NCI-H524 treated with DMSO at 0.1 percent for 48 hours (cell line): ENCODE data around the gene TRIO.

Experiments
- DNase-seq: peaks from one replicate; lab custom pipeline; 2025; lab: John Stamatoyannopoulos, UW

TRIO gene

DNA sequence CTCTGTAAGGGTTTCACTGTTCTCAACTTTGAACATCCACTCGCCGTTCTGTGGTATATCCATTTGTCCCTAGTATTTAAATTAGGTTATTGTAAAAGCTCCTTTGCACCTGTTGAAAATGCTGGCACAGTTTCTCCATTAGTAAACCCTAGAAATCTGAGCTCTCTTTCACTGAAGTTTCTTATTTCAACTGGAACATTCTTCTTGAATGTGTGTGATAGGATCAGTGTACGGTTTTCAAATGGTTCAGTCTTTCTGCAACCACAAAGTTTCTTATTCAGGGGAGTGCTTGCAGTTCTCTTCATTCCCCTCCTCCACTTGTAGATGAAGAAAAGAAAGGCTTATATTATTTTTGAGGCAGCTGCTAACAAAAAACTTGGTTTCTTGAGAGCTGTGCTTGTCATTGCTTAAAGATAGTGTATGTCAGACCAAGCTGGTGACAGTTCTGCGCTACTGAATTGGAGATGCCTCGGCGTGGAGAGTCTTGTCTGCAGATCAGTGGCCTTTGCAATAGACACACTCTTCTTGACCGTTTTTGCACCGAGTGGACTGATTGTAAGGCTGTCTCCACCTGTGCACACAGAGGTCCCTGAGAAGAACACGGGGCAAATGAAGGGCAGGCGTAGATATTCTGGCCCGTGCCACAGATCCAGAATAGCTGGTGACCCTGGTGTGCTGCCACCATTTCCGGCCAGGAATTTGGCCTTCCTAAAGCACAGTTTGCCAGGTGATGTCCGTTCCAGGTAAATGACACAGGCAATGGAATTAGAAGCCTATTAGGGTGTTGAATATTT lies 102.2 kb downstream of the TRIO start:
- DNase-seq: no peak

DNA sequence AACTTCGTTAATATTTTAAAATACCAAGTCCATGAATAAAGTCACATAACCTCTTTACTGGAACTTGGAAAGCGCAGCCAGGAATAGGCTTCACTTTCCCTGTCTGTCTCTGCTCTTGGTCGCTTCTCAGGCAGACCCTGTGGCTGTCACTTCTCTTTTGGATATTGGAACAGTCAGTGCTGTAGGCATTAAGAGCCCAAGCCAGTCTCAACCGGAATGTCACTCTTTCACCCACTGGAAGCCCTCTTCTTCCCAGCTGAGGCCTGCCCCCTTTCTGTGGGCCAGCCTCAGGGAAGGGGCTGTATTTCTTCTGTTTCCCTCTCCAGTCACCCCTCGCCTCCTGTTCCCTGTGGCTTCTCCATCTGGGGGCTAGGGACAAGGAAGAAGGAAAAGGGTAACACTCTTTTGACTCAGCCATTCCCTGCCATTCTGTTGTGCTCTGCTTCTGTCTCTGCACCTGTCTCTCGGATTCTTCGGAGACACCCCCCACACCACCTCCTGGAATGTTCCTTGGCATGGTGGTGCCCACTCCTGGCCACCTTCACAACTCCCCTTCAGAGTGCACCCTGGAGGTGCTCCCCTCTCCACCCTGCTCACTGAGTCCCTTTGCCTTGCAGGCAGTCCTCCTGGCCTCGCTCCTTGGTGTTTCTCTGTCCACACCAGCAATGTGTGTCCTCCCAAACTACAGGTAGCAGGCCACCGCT lies 103.4 kb downstream of the TRIO start:
- DNase-seq: no peak

DNA sequence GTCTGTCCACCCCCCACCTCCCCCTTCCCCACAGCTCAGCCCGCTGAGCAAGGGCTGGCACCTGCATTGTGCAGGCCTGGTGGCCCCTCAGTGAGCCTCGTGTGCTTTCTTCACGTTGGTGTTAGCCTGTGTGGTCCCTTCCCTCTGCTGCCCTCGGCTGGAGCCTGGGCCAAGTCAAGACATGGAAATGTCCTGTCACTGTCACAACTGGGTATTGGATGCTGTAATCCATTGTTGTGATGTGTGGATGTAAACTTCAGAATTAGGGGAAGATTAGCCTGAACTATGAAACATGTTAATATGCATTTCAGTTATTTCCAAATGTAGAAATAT lies 103.9 kb downstream of the TRIO start:
- no peak for DNase-seq

DNA sequence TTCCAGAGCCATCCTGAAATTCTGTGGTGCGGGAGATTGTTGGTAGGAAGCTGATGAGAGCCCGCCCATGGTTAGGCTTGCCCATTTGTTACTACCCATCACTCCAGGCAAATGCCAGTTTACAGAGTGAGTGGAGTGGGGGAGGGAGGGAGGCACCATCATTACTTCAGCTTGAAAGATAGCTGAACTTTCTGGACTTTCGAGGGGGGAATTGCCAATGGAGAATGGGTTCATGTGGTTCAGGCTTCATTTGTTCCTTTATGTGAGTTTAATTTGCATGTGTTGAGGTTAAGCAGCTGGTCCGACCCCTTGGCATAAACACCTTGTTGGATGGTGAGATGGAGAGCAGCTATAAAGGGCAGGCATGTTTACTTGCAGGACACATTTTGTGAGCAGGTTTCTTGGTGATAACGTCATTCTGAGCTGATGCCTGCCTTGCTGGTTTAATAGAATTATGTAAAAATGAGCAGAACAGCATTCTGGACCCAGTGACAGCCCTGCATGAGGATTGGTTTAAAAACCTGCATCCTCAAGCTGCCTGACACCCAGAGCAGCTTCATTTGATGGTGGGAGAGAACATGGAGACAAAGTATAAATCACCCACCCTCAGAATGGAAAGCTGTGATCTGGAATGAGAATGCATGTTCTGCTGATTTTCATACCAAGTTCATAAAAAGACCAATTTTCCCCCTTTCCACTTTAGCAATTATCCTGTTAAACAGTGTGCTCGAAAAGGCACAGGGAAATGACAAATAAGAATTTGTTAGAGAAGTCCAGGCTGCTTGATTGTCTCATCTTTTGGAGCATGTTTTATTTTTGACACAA lies 106.3 kb downstream of the TRIO start:
- DNase-seq: no peak

DNA sequence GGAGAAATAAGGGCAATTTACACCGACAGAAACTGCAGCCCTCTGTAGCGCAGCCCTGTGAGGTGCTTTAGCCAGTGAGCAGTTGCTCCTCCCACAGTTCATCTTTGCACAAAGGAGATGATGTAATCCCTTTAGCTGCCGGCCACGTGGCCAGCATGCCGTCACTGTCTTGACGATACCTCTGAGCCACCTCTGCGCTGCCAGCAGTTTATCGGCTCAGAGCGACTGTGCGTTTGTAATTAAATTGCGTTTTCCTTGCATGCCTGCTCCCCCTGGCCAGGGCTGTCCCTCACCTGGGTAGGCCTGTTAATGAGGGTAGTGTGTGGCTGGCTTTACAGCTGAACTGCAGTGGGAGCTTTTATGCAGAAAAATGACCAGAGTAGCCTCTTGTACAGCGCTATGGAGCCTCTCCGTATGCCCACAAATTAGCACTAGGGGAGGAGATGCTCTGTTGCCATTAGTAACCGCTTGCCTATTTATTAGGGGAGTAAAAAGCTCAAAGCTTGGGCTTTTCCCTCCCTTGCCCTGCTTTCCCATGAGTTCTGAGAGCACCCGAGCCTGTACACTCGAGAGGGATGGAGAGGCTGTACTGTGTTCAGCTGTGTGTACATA lies 107.0 kb downstream of the TRIO start:
- peak; percentile 60 for DNase-seq

DNA sequence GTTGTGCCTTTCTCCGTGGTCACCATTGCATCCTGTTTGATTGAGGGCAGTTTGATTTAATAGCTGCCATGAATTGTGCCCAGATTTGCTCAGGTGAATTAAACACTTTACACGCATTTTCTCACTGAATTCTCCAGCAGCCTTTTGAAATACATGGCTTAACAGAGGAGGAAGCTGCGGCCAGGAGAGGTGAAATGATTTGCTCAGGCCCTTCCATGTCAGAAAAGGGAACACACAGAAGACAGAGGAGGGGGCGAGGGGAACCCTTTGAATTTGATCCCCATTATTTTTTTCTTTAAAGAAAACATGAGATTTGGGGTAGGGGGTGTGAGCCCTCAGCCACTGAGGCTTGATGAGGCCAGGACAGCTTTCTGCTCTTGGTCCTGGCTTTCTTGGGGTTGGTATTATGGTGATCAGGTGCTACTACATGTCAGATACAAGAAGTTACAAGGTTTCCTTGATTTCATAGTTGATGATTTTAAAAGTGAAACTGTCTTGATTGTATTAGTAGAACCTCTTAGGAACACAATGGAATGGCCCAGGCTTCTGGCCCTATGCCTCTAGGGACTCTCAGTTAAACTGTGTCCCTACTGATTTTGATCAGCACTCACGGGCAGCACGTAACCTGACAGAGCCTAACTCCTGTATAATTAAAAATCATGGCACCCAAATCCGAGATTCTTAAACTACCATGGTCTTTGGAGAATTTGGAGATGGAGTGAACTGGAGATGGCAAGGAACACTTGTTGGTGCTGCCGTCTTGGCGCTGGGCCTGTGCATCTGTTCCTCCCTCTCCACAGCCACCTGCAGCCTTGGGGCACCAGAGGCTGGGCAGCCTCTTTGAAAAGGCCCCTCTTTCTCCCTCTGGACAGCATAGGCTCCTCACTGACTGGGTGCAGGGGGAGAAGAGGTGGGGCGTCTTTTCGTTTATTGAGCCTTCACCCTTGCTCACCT lies 107.9 kb downstream of the TRIO start:
- peak; percentile 55 for DNase-seq

DNA sequence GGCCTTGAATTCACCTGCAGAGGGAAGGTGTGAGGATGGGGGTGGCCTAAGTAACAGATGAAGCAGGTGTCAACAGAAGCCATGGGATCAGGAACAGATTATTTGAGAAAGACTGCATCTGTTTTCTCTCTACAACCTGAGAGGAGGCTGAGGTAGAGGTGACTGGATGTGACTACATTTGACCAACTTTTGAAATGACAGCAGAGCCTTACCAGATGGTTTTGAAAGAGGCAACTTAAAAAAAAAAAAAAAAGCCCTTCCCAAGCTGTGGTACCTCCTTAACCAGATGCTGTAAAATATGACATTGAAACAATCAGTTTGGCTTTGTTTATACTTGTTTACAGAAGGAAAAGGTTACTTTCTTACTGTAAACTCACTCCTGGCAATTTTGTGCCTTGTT lies 108.6 kb downstream of the TRIO start:
- peak; percentile 76 for DNase-seq

DNA sequence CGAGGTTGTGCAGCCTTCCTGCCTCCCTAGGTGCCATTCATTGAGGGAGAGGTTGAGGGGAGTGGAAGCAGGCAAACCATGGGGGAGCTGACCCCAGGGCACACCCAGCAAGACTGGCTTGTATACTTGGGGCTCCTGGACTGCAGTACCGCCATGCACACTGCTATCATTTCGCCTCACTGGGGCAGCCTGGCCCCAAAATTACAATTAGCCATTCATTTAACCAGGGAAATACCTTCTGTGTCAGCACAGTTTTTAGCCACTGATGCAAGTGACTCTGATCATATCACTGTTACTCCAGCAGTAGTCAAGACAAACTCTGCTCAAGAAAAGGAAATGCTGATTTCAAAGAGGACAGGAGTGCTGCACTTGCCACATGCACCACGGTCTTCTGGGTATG lies 109.7 kb downstream of the TRIO start:
- DNase-seq: no peak

DNA sequence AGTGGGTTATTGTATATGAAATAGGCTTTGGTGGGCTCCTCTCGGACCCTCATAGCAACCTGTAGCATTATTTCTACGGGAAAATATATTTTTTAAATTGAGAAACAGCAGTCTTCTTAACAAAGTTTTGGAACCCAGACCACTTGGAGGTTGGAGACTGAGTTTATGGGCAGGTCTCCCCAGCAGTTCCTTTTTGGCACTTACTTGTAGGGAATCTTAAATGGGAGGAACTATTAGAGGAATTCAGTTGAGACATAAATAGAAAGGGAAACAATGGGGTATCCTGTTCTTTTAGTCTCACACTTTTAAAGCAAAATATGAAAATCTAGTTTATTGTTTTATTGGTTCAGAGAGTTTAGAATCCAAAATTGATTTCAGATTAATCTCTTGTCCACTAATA lies 111.5 kb downstream of the TRIO start:
- no peak for DNase-seq

DNA sequence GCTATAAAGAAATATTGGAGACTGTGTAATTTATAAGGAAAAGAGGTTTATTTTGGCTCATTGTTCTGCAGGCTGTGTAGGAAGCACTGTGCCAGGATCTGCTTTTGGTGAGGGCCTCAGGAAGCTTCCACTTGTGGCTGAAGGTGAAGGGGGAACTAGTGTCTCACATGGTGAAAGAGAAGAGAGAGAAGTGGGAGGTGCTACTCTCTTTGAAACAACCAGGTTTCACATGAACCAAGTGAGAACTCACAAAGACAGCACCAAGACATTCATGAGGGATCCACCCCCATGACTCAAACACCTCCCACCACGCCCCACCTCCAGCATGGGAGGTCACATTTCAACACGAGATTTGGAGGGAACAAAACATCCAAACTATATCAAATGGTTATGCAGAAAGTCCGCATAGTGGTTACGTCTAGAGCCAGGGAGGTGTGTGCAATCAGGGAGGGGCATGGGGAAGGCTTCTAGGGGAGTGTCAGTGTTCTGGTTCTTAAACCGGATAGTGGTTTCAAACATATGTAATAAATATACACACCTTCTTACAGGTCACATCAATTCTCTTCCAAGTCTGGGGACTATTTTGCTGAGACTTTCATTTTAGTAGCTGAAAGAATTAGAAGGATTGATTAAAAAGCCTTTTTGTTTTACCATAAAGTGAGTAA lies 113.0 kb downstream of the TRIO start:
- DNase-seq: no peak

DNA sequence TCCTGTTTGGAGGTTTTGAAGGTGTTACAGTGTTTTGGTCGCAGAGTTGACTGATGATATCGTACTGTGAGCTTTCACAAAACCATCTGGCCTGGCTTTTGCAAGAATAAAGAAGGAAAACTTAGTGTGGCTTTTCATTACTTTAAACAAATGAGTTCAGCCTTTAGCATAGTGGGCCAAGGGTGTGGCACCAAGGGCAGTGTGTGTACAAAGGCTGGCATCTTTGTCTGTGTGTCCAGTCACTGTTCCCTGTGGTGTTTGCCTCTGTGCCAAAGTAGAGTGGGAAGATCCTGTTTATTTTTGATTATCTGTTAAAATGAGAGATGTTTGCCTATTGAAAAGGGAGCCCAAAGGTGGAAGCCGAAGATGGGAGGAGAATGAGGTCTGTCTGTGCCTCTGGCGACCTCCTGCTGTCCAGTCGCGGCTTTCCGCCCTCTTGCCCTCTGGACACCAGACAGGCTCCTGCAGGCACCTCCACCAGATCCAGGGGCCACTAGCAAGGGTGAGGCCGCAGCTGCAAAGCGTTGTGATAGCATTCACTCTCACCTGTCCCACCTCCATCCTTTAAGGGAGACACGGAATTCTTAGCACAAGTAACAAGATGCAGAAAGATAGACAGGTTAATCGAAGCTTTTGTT lies 113.7 kb downstream of the TRIO start:
- DNase-seq: no peak

DNA sequence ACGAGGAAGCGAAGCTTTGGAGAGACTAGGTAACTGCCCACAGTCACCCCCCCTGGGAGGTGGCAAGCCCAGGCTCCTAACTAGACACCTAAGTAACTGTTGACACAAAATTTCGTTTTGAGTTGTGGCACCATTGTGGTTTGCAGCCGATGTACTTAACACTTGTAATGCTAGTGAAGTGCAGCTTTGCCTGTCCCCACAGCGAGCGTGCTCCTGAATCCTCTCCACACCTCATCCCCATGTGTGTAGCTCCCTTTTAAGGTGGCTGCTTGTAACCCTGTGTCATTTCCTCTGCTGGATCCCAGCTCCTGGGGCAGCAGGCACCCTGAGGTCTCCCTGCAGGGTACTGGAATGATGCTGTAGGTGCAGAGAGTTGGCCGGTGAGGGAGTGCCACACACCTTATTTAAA lies 114.9 kb downstream of the TRIO start:
- no peak for DNase-seq

DNA sequence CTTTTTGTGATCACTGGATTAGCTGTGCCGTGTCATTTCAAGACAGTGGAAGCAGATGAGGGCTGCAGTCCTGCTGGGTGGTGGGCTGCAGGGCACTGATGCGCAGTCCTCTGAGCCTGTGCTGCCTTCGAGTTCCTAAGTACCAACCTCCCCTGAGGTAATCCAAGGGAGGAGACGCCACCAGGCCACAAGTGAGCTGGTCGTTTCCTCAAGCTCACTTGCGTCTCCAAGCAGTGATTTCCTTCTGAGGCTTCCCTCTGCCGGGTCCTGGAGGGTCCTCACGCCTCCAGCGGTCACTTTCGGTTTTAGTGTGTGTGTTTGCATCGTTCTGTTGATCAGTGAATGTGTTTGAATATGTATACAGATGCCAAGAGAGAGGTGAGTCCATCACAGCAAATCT lies 115.7 kb downstream of the TRIO start:
- DNase-seq: no peak

DNA sequence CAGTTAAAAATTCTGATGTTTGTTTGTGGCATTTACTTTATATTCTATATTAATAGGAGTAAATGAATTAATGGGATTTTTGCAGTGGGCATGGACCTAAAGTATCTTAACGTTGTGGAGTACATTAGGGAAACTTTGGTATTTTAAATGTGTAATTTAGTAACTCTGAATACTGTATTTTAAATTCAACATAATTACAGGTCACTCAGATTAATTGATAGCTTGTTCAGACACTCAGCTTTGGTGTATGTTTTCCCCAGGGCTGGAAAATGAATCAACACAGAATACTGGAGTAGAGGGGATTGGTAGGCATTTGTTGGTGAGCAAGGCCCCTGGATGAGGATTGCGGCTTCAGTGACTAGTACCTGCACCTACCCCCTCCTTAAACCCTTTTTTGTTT lies 117.5 kb downstream of the TRIO start:
- DNase-seq: no peak

DNA sequence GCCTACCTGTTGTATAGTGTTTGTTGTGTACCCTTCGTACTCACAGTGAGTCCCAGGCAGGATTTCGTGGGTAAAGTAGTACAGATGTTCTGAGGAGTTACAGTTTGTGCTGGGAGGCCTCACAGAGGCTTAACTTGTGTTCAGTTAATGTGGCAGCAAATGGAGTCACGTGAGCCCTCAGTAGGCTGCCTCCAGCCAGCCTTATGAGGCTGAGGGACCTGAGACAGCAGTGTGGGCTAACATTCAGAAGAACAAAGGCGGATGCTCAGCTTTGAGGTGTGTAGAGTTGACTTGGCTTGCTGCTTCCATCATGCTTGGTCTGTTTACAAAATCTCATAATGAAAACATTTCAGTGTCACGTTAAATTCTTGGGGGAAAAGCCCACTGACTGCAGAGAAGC lies 118.1 kb downstream of the TRIO start:
- DNase-seq: no peak

DNA sequence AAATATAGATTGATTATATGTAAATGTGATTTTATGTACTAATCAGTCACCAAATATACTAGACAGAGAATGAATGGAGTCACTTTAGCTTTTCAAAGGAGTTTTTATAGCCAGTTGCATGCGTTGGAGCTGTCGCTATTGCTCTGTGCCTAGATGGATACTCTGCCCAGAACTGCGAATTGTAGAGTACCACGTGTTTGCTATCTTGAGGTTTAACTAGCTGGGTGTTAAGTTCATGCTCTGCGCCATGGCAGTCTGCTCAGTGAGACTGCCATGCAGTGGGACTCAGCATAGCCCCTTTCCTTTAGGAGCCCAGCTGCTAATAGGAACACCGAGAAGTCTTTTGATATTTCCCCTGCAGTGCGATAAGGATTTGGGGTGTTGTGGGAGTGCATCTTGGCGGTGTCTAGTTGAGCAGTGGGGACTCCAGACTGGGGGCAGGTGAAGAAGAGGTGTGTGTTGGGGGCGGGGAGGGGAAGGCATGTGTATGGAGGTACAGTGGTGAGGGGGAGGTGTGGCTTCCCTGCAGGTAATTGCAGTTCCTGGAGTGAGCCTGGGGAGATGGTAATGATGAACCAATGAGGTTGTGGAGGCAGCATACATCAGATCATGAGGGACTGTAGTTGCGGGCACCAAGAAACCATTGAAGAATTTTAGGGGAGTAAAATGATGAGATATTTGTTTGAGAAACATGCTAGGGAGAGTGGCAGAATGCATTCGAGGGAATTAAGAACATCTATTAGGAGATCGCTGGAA lies 118.9 kb downstream of the TRIO start:
- no peak for DNase-seq

DNA sequence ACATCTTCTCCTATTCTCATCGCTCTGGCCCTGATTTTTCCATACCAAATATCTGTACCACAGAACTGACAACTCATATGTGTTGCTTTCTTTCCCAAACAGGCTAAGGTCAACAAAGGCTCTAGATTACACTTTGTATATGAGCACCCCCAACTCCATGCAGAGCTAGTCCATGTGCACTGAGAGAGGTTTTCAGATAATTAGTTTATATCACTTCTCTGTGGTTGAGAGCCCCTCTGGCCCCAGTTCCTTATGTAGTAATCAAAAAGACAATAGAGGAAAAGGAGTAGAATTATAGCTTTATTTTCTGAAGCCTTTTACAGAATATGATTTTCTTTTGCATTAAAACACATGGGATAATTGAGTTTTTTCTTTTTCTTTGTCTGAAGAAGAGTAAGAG lies 120.0 kb downstream of the TRIO start:
- DNase-seq: no peak

DNA sequence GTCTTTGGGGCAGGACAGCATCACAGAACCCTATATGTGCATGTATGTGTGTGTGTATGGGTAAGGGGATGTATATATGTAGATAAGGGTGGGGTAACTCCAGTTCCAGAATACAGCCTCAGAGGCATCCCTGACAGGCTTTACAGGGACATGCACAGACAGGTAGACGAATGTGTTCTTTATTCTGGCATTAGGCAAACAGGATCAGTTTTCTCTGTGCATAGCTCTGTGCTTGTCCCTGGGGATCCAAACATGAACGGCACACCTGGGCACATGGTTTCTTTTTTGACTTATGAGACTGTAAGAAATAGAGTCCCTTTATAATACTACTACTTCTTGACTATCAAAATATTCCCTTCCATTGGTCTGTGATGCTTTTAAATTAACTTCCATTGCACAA lies 120.6 kb downstream of the TRIO start:
- no peak for DNase-seq

DNA sequence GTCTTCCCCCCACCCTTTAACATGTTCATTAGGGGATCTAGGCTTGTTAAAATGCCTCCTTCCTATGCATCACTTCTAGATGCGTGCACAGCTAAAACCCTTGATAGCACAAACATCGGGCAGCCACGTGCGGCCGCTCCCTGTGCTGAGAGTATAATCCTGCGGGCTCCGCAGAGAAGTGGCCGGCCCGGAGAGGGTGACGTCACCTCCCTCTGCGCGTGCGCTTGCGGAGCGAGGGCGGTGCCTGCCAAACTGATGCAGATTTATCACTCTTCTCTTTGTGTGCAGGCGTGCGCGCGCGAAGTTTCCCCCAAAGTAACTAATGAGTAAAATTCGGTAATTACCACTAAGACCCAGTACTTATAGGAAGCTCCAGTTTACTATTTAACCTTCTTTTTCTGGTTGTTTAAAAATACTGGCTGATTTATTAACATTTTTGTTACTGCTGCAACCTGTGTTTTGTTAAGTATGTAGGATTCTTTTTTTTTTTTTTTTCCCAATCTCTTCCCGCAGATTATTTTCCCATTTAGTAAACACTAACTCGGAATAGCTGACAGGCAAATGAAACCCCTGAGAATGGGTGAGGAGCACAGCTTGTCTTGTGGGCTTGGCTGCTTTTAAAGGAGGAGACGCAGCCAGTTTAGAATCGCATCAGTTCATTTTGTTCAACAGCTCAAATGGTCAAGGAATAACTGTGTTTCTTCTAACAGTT lies 121.6 kb downstream of the TRIO start:
- peak; percentile 97 for DNase-seq
